GM18951 (cell line): ENCODE data around the gene COL13A1.

Experiments
- POLR2A ChIP-seq: IDR thresholded peaks from 4 replicates; pipeline ENCODE4 v1.6.1; 2011; ENCODE audit warnings: mild to moderate bottlenecking; ENCODE audit not compliant: insufficient read length, insufficient read depth; ENCODE audit errors: extremely low read depth
- in situ Hi-C: fragments of 300-500 bp; cut with MboI; formaldehyde crosslinking; loops from one replicate; pipeline ENCODE4 v1.12.0; 2022; ENCODE audit warnings: low sequenced_read_pairs, mixed read lengths, inconsistent platforms; ENCODE audit not compliant: unreplicated experiment

Gene COL13A1

DNA sequence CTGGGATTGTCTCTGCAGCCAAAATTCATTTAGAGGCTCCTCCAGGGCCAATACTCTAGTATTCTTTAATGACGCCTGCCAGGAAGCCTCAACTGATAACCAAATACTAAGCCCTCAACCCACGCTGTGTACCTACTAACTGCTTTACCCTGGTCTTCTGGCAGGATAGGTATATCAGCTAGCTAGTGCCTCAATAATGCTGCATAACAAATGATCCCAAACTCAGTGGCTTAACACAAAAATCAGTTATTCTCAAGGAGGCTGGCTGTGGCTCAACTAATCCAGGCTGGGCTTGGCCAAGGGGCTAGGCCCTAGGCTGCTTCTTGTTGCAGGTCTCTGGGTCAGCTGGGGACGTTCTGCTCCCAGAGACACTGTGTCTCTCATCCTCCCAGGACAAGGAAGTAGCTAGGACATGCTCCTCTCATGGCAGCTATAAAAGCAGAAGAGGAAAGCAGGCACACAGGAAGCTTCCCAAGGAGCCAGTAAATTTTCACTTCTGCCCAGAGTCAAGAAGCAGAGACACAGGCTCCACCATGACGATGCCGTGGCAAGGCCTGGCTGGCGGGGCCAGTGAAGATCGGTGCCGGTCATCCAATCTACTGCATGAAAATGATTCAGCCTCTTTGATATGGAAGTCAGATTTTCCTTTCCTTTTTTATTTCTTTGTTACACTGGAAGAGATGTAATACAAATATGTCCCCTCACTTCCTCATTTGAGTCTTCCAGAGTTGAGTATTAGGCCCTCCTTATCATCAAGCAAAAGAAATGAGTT lies 28.6 kb upstream of the COL13A1 start:
- TF ChIP-seq POLR2A, result no peak
- in situ Hi-C loops, result no loop called here

DNA sequence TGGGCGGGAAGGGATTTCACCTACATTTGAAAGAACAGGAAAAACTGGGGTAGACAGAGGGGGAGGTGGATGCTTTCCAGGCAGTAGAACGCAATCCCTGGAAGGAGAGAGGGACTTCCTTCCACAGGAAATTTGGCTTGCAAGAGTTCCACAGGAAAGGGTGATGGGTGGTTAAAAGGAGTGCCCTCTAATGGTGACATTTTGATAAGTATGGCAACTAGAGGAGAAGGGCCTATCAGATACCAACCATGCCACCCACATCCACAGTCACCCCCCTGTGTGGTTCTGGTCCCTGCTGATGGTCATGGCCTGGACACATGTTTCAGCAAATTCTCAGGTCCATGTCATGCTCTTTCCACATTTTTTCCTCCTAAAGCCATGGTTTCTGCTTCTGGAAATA lies 27.1 kb upstream of the COL13A1 start:
- TF ChIP-seq POLR2A, result no peak
- in situ Hi-C loops, result no loop called here

DNA sequence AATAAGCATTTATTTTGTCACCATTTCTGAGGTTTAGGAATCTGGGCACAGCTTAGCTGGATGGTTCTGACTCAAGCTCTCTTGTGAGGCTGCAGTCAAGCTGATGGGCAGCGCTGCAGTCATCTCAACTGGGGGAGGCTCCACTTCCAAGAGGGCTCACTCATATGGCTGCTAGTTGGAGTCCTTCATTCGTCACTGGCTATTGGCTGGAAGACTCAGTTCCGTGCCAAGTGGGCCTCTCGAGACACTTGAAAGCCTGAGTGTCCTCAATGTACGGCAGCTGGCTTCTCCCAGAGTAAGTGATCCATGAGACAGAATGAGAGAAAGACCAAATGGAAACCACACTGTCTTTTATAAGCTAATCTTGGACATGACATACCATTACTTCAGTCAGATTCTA lies 21.6 kb upstream of the COL13A1 start:
- TF ChIP-seq POLR2A, result no peak
- in situ Hi-C loops, result no loop called here

DNA sequence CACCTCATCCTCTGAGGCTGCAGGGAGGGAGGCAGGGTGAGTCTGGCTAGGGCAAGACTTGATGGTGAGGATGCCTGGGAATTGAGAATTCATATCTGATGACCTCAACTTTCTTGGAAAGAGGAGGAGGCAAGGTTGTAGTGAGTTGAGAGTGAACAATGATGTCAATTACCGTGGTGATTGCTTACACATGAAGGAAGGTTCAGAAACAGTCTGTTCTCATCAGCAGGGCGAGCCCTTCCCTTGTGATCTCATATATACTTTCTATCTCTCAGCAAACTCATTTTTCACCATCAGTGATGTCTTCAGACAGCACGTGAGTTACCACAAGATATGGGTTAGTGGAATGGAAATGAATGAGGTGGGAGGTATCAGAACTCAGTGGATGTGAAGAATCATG lies 20.1 kb upstream of the COL13A1 start:
- TF ChIP-seq POLR2A, result no peak
- in situ Hi-C loops, result no loop called here

DNA sequence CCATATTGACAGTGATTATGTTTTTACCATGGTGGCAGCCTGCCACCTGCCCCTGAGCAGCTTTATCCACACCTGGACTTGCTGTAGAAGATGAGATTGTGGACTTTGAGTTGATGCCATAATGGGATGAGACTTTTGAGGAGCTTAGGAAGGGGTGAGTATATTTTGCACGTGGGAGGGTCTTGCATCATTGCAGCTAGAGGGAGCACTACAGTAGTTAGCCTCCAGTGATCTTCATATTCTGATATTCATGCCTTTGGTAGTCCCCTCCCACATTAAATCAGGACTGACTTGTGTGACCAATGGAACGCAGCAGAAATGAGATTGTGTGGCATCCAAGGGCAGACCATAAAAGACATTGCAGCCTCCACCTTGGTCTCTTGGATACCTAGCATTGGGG lies 18.2 kb upstream of the COL13A1 start:
- in situ Hi-C loops, result no loop called here
- TF ChIP-seq POLR2A, result no peak

DNA sequence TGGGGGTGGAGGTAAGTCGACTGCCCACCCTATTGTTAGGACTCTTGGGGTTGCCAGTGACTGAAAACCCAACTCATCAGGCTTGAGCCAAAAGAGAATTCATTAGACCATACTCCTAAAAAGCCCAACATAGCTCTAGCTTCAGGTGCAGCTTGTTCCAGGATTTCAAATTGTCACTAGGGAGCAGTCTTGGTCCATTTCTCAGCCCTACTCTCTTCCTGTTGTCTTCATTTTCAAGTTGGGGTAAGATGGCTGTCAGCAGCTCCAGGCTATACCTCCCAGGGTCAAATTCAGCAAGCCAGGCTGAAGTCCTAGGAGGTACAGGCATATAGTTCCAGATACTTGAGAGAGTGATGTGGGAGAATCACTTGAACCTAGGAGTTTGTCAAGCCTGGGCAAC lies 14.9 kb upstream of the COL13A1 start:
- TF ChIP-seq POLR2A, result no peak
- in situ Hi-C loops, result no loop called here

DNA sequence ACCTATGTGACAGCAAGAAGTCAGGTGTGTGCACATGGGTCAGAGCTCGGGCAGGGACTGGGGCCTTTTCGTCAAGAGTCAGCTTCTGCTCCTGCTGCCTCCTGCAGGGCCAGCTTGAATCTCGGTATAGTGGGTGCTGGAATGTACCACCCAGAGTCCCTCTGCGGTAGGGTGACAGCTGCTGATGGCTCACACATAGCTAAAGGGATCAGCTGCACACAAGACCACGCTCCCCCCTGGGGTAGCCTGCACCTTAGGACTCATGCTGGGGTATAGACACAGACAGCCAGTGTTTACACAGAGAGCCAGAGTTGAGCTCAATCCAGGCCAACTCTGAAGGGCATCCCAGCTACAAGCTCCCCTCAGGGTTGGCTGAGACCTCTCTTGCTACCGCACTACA lies 14.0 kb upstream of the COL13A1 start:
- no peak for TF ChIP-seq POLR2A
- in situ Hi-C loops, result no loop called here

DNA sequence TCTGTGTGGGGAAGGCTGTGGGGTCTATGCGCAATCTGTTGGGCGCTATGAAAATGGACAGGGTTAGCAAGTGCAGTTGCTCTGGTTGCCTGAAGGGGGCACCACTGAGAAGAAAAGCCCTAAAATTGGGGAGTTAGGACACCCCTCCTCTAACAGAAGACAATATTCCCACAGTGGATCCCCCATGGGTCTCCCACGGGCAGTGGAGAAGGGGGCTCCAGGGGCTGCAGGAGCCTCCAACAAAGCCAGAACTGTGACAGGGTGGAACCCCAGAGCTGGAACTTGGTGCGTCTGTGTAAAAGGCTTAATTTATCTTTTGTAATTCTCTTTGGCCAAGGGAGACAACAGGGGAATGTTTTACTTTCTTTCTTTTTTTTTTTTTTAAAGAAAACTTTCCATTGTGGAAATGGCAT lies 12.5 kb upstream of the COL13A1 start:
- in situ Hi-C loops, result no loop called here
- TF ChIP-seq POLR2A, result no peak

DNA sequence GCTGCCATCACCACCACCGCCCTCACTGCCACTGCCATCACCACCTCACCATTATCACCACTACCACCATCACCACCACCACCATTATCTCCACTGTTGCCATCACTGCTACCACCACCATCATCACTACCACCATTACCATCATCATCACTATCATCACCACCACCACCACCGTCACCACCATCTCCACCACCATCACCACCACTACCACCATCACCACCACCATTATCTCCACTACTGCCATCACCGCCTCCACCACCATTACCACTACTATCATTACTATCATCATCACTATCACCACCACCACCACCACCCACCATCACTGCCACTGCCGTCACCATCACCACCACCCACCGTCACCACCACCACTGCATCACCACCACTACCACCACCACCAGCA lies 9.9 kb upstream of the COL13A1 start:
- in situ Hi-C loops, result no loop called here
- no peak for TF ChIP-seq POLR2A

DNA sequence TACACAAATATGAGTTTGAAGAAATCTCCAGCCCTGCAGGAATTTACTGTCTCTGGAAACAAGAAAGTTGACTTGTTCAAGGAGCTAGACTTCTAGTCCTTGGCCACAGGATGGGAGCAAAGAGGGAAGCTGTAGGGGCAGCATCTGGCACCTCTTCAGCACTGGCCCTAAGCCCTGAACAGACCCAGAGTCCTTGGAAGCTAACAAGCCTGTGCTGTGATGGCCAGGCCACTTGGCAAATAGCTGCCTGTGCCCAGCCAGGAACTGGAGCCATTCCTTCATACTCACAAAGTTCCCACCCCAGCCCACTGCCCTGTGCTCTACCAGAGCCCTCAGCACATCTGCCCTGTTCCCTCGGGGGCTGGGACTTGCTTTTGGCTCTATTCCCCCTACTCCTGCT lies 9.4 kb upstream of the COL13A1 start:
- in situ Hi-C loops, result no loop called here
- TF ChIP-seq POLR2A, result no peak

DNA sequence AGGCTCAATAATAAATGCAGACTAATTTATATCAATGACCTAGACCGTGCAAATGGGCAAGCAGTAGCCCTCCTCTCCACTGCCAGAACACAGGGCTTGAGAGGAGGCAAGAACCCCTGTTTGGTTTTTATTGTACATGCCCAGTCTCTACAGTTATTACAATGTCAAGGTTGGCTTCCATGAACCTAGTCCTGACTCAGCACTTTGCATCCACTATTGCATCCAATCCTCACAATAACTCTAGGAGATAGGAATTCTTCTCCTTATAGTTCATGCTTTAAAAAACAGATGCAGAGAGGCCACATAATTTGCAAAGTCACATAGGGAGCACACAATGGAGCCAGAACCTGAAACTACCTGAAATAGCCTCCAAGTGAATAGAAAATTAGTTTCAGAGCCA lies 7.0 kb upstream of the COL13A1 start:
- in situ Hi-C loops, result no loop called here
- no peak for TF ChIP-seq POLR2A

DNA sequence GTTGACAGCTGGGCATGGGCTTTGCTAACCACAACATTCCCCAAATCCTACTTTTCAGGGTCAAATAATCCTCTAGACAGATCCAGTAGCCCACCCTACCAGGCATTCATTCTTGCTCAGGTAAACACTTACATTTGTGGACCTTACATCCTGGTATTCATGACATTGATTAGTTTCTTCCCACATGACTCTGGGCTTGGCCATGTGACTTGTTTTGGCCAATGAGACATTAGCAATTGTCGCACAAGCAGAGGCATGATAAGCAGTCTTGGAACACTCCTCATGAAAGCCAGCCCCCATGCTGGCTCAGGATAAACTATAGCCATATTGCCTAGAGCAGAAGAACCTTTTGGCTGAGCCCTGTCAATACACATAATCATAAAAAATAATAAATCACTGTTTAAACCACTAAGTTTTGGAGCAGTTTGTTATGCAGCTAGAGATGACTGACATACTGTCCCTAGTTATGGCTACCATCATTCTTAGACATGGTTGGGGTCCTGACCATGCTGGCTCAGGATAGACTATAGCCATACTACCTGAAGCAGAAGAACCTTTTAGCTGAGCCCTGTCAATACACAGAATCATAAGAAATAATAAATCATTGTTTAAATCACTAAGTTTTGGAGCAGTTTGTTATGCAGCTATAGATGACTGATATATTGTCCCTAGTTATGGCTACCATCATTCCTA lies 6.3 kb upstream of the COL13A1 start:
- in situ Hi-C loops, result no loop called here
- no peak for TF ChIP-seq POLR2A

DNA sequence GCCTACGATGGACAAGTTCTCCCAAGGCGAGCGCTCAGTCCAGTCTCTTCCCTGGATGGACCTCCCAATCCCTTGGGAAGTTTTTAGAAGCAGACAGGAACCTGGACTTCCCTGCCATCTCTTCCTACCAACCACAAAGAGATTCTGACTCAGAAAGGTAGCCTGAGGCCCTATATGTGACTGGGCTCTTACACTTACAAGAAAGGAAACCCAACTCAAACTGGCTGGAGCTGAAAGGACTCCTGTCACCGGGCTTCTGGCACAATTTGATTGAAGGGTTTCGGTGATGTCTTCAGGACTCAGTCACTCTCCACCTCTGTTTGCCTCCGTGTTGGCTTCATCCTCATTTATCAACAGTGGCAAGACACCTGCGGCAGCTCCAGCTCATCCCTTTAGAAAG lies 3.7 kb upstream of the COL13A1 start:
- in situ Hi-C loops, result no loop called here
- TF ChIP-seq POLR2A, result no peak

DNA sequence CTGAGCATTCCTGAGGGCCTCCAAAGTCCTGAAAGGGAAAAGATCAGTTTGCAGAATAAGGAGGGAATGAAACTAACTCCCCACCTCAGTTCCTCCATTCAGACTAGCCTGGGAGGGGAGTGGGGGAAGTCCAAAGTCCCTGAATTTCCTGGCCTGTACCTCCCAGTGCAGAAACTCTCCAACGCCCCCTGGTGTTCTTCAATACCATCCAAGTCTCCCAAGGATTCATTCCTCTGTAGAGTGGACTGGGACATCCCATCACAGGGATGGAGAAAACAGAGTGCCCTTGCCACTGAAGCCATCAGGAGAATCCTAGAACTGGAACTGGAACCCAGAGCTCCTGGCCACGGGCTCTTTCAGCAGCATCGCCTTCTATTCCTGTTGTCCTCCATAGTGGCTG lies 1.6 kb upstream of the COL13A1 start:
- TF ChIP-seq POLR2A, result no peak
- in situ Hi-C loops, result no loop called here
